ENCODE measurements around the gene CUX1.

DNA sequence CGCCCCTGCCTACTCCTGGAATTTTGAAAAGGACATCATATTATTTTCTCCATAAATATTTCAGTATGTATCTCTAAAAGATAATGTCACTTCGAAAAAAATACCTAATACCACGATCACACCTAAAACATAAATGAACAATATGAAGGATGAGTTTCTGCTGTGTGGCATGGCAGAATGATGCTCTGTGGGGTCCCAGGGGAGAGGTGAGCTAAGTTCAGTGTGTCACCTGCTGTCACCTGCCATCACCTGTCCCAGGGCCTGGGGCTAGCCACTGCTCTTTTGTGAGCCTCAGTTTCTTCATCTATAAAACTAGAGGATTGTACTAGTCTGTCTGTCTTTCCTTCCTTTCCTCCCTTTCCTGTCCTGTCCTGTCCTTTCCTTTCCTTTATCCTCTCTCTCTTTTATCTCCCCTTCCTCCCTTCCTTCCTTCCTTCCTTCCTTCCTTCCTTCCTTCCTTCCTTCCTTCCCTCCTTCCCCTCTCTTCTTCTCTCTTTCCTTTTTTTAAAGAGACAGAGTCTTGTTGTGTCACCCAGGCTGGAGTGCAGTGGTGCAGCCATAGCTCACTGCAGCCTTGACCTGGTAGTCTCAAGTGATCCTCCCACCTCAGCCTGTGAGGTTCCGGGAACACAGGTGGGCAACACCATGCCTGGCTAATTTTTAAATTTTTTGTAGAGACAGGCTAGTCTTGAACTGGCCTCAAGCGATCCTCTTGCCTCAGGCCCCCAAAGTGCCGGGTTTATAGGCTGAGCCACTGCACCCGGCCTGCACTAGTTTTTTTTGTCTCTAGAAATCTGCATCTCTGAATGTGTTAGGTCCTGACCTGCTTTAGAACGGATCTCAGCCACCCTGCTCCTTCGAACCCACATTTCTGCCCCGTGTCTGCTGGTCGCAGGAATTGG is 43.1 kb downstream of the CUX1 start:
- TF ChIP-seq POLR2A (IDR thresholded peaks at IDR 0.05) (no peak), EP300 (IDR thresholded peaks at IDR 0.05) (no peak), POLR2AphosphoS5 (IDR thresholded peaks at IDR 0.05) (no peak)
- TF ChIP-seq, protein P1, sequence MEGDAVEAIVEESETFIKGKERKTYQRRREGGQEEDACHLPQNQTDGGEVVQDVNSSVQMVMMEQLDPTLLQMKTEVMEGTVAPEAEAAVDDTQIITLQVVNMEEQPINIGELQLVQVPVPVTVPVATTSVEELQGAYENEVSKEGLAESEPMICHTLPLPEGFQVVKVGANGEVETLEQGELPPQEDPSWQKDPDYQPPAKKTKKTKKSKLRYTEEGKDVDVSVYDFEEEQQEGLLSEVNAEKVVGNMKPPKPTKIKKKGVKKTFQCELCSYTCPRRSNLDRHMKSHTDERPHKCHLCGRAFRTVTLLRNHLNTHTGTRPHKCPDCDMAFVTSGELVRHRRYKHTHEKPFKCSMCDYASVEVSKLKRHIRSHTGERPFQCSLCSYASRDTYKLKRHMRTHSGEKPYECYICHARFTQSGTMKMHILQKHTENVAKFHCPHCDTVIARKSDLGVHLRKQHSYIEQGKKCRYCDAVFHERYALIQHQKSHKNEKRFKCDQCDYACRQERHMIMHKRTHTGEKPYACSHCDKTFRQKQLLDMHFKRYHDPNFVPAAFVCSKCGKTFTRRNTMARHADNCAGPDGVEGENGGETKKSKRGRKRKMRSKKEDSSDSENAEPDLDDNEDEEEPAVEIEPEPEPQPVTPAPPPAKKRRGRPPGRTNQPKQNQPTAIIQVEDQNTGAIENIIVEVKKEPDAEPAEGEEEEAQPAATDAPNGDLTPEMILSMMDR (IDR thresholded peaks at IDR 0.05) = no peak

Measured in suprapubic skin (tissue), 4 donors.